WERI-Rb-1 (cell line): ENCODE results near the gene JCAD.

Source experiments
- DNase-seq: peaks from one replicate; pipeline ENCODE4 v3.0.0-alpha.2; 2020
- H3K27ac ChIP-seq: fragments of 250-450 bp; sonication (Bioruptor Pico); 2 replicates; pipeline ENCODE4 v1.5.1; 2020; ENCODE audit warnings: mild to moderate bottlenecking, moderate library complexity
- H3K27me3 ChIP-seq: fragments of 250-450 bp; sonication (Bioruptor Pico); 2 replicates; pipeline ENCODE4 v1.5.1; 2021; ENCODE audit warnings: mild to moderate bottlenecking, low read depth, moderate library complexity; ENCODE audit not compliant: insufficient read depth, severe bottlenecking
- H3K36me3 ChIP-seq: fragments of 250-450 bp; sonication (Bioruptor Pico); 2 replicates; pipeline ENCODE4 v1.5.1; 2020; ENCODE audit warnings: mild to moderate bottlenecking, moderate library complexity
- H3K4me3 ChIP-seq: 2 replicates; pipeline ENCODE4 v1.5.1; 2011; ENCODE audit warnings: low read depth, mild to moderate bottlenecking, control low read depth, low read length
- H3K9me3 ChIP-seq: fragments of 250-450 bp; sonication (Bioruptor Pico); 2 replicates; pipeline ENCODE4 v1.5.1; 2021; ENCODE audit warnings: mild to moderate bottlenecking, moderate library complexity; ENCODE audit not compliant: severe bottlenecking
- TF ChIP-seq, protein P1 (sequence below): IDR thresholded peaks from 2 replicates; pipeline ENCODE4 v1.5.1; 2011; ENCODE audit warnings: low read depth, mild to moderate bottlenecking, control low read depth, inconsistent platforms, low read length

Gene JCAD

DNA sequence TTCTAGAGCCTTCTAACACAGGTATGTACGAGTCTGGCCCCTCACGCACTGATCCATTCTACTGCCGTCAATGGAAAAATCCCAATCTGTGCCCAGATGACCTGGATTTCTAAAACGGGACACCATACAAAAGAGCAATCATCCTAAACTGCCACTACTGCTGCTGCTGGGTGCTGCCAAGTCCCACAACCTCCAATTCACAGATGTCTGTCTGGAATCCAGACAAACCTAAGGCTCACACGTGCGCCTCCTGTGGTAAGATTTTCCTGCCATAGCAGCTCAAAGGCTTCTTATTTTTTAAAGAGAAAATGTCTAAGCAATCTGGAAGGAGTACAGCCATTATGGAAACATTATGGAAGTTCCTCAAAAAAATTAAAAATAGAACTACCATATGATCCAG lies 40.9 kb downstream of the JCAD start:
- H3K4me3 ChIP-seq = no peak overlapping the region
- TF ChIP-seq, protein P1, sequence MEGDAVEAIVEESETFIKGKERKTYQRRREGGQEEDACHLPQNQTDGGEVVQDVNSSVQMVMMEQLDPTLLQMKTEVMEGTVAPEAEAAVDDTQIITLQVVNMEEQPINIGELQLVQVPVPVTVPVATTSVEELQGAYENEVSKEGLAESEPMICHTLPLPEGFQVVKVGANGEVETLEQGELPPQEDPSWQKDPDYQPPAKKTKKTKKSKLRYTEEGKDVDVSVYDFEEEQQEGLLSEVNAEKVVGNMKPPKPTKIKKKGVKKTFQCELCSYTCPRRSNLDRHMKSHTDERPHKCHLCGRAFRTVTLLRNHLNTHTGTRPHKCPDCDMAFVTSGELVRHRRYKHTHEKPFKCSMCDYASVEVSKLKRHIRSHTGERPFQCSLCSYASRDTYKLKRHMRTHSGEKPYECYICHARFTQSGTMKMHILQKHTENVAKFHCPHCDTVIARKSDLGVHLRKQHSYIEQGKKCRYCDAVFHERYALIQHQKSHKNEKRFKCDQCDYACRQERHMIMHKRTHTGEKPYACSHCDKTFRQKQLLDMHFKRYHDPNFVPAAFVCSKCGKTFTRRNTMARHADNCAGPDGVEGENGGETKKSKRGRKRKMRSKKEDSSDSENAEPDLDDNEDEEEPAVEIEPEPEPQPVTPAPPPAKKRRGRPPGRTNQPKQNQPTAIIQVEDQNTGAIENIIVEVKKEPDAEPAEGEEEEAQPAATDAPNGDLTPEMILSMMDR = no peak
- H3K27ac ChIP-seq = no peak overlapping the region
- DNase-seq = no peak
- no peaks in the 10 kb centered on the region for H3K36me3 ChIP-seq
- H3K9me3 ChIP-seq = no peaks in the 10 kb centered on the region
- no peaks in the 10 kb centered on the region for H3K27me3 ChIP-seq

DNA sequence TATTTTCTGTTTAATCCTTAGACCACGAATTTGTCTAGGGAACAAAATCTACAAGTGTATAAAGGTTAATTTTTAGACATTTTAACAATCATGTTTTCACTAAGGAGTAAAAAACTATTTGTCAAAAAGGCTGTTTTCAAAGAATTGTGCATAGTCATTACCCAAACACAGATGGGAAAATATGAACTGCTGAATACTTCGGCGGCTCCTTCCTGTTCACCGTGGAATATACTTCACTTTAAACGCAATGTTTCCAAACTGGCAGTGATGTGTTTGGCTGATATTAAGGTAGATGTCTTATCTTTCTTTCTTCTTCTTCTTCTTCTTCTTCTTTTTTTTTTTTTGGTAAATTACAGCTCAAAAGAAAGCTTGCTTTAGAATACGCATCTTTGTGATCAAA lies 41.4 kb downstream of the JCAD start:
- Histone ChIP-seq H3K9me3 (no peaks in the 10 kb centered on the region), H3K36me3 (no peaks in the 10 kb centered on the region), H3K27me3 (no peaks in the 10 kb centered on the region), H3K27ac (no peak overlapping the region), H3K4me3 (no peak overlapping the region)
- DNase-seq = no peak
- TF ChIP-seq, protein P1 = no peak

DNA sequence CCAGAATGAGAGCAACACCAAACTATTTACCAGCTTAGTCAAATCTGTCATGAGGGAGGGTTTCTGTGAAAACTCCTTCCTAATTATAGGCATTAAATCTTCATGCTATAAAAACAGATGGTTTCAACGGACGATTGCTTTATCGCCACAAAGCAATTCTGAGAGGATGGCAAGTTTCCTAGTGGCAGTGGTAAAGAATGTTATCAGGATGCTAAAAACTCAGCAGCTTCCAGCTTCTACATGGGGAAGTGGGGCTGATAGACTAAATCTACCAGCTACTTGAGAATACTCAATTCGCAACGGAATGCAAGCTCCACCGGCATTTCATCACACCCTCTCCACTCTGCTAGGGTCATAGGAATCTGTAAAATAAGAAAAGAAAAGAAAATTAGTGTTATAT lies 41.8 kb downstream of the JCAD start:
- TF ChIP-seq, protein P1 = no peak
- no peak for DNase-seq
- no peak overlapping the region for H3K4me3 ChIP-seq
- no peak overlapping the region for H3K27ac ChIP-seq
- no peaks in the 10 kb centered on the region for H3K27me3 ChIP-seq
- no peaks in the 10 kb centered on the region for H3K36me3 ChIP-seq
- H3K9me3 ChIP-seq = no peaks in the 10 kb centered on the region

DNA sequence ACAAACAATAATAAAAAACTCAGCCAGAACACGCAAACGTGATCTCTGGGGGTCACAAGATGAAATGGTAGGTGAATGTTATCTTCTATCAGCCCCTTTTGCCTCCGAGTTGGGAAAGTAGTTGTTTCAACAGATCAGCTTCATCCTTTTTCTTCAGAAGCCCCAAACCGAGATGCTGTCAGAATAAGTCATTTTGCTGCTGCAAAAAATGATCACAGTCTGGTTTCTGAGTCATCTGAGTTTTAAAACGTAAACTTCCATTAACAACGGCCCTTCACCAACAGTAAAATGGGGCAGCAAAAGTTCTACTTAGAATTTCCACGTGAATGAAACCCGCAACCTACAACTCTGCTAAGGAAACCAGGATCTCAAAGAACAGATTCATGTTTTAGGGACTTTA lies 44.9 kb downstream of the JCAD start:
- Histone ChIP-seq H3K27me3 (no peaks in the 10 kb centered on the region), H3K27ac (no peak overlapping the region), H3K4me3 (no peak overlapping the region), H3K9me3 (no peaks in the 10 kb centered on the region), H3K36me3 (no peaks in the 10 kb centered on the region)
- TF ChIP-seq, protein P1 = no peak
- no peak for DNase-seq

DNA sequence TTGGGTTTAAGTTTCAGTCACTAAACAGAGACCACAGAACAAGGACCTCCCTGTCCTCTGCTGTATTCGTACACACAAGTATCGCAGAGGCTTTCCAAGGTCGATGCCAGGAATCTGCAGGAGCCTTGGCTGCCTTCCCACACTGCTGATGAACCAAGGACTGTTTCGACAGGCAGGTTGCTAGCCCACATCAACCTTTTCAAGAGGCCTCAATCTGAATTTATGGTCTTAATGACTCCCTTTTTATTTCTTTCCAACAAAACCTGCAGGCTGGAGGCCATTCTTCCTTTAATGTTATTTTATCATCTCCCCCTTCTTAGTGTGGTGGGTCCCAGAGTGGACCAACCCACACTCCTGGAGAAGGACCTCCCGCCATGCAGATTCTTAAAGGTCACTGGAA lies 45.6 kb downstream of the JCAD start:
- Histone ChIP-seq H3K27me3 (no peaks in the 10 kb centered on the region), H3K27ac (no peak overlapping the region), H3K36me3 (no peaks in the 10 kb centered on the region), H3K4me3 (no peak overlapping the region), H3K9me3 (no peaks in the 10 kb centered on the region)
- TF ChIP-seq, protein P1 = no peak
- DNase-seq = no peak

DNA sequence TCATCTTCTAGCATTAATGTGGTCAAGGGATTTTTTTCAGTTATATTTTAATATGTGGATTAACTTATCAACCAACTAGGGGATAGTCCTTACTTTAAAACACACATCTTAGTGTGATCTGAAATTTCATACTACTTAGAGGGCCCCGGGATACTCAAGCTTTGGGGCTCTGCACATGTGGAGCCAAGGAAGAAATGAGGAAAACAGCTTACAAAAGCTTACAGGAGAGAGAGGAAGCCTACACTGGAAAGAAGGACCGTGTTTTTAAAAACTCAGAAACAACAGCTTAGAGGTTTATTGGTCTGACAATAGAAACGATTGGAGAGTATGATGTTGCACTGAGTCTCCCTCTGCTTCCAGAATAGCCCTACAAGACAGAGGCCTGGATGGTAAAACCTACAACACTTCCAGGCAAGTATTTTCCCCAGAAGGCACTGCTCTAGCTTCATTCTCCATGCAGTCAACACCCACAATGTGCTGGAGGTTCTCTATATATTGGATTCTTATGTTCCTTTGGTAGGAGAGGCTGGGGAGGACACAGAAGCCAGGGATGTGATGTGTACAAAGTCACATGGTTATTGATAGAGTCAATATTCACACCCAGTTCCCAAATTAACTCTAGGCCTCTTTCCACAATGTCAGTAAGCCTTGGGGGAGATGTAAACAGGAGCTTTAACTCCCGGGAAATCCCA lies 47.3 kb downstream of the JCAD start:
- no peaks in the 10 kb centered on the region for H3K9me3 ChIP-seq
- TF ChIP-seq, protein P1 = no peak
- H3K4me3 ChIP-seq = no peak overlapping the region
- no peak for DNase-seq
- no peaks in the 10 kb centered on the region for H3K36me3 ChIP-seq
- H3K27me3 ChIP-seq = no peaks in the 10 kb centered on the region
- H3K27ac ChIP-seq = no peak overlapping the region
